Activated naive CD8-positive, alpha-beta T cell (primary cell): ENCODE results near the gene SNAI1.
"Not testable (repeated sequence)": the region's sequence is repeated elsewhere in the genome, so short reads cannot be mapped to it uniquely, and the experiment has no call there.

Experiments
- H3K27ac Mint-ChIP-seq: one replicate; pipeline ENCODE4 v1.8.0; 2021; ENCODE audit warnings: mixed read lengths
- H3K27me3 Mint-ChIP-seq: one replicate; pipeline ENCODE4 v1.8.0; 2021; ENCODE audit warnings: mixed read lengths
- H3K36me3 Mint-ChIP-seq: one replicate; pipeline ENCODE4 v1.8.0; 2021; ENCODE audit warnings: mixed read lengths
- H3K4me1 Mint-ChIP-seq: one replicate; pipeline ENCODE4 v1.8.0; 2021; ENCODE audit warnings: low read depth, mixed read lengths
- H3K4me3 Mint-ChIP-seq: one replicate; pipeline ENCODE4 v1.8.0; 2021; ENCODE audit warnings: mild to moderate bottlenecking, mixed read lengths
- H3K9me3 Mint-ChIP-seq: one replicate; pipeline ENCODE4 v1.8.0; 2021; ENCODE audit warnings: low read depth, mixed read lengths

SNAI1 gene

GRCh38 chr20:49987868-49988690 is 5.3 kb downstream of the SNAI1 start:
- Mint-ChIP-seq H3K27ac (no peak overlapping the region), H3K4me3 (no peak overlapping the region), H3K4me1 (peaks cover 6% of the 10 kb centered on the region), H3K27me3 (no peaks in the 10 kb centered on the region), H3K9me3 (no peaks in the 10 kb centered on the region), H3K36me3 (no peaks in the 10 kb centered on the region)

GRCh38 chr20:49989234-49990065 is 6.7 kb downstream of the SNAI1 start:
- Mint-ChIP-seq H3K27me3 (no peaks in the 10 kb centered on the region), H3K4me3 (no peak overlapping the region), H3K36me3 (no peaks in the 10 kb centered on the region), H3K4me1 (no peaks in the 10 kb centered on the region), H3K9me3 (no peaks in the 10 kb centered on the region), H3K27ac (no peak overlapping the region)

GRCh38 chr20:49990271-49990720 is 7.5 kb downstream of the SNAI1 start:
- Mint-ChIP-seq H3K27ac (no peak overlapping the region), H3K36me3 (no peaks in the 10 kb centered on the region)

GRCh38 chr20:49993301-49993751 is 10.5 kb downstream of the SNAI1 start:
- no peaks in the 10 kb centered on the region for H3K27me3 Mint-ChIP-seq
- no peaks in the 10 kb centered on the region for H3K9me3 Mint-ChIP-seq
- H3K4me1 Mint-ChIP-seq, result no peaks in the 10 kb centered on the region
- no peaks in the 10 kb centered on the region for H3K36me3 Mint-ChIP-seq
- H3K27ac Mint-ChIP-seq, result no peak overlapping the region
- no peak overlapping the region for H3K4me3 Mint-ChIP-seq

More at GRCh38 chr20:49990271-49990720, 7.5 kb downstream of the SNAI1 start:
- Mint-ChIP-seq H3K4me1 (no peaks in the 10 kb centered on the region), H3K4me3 (no peak overlapping the region), H3K27me3 (no peaks in the 10 kb centered on the region), H3K9me3 (no peaks in the 10 kb centered on the region)

- Mint-ChIP-seq H3K9me3 (no peaks in the 10 kb centered on the region), H3K27me3 (no peaks in the 10 kb centered on the region), H3K4me3 (no peak overlapping the region), H3K27ac (no peak overlapping the region), H3K36me3 (no peaks in the 10 kb centered on the region), H3K4me1 (no peaks in the 10 kb centered on the region)
These were observed 12.8 kb downstream of the SNAI1 start for GRCh38 chr20:49995586-49995985.

- not testable (repeated sequence) for H3K36me3 Mint-ChIP-seq, H3K4me1 Mint-ChIP-seq, H3K27ac Mint-ChIP-seq, H3K4me3 Mint-ChIP-seq, H3K9me3 Mint-ChIP-seq, H3K27me3 Mint-ChIP-seq
These were observed 15.9 kb downstream of the SNAI1 start for GRCh38 chr20:49998478-49999188.

GRCh38 chr20:49999329-49999728 is 16.5 kb downstream of the SNAI1 start:
- H3K27ac Mint-ChIP-seq, result no peak overlapping the region
- no peaks in the 10 kb centered on the region for H3K36me3 Mint-ChIP-seq
- H3K9me3 Mint-ChIP-seq, result no peaks in the 10 kb centered on the region
- no peaks in the 10 kb centered on the region for H3K4me1 Mint-ChIP-seq
- no peak overlapping the region for H3K4me3 Mint-ChIP-seq
- peaks cover 3% of the 10 kb centered on the region for H3K27me3 Mint-ChIP-seq

- H3K4me1 Mint-ChIP-seq, H3K27me3 Mint-ChIP-seq, H3K4me3 Mint-ChIP-seq, H3K27ac Mint-ChIP-seq, H3K9me3 Mint-ChIP-seq, H3K36me3 Mint-ChIP-seq: not testable (repeated sequence)
These were observed 17.9 kb downstream of the SNAI1 start for GRCh38 chr20:50000548-50001222.

- H3K27me3 Mint-ChIP-seq, result peaks cover 6% of the 10 kb centered on the region
These were observed 19.1 kb downstream of the SNAI1 start for GRCh38 chr20:50001784-50002311.

GRCh38 chr20:50003253-50003656 is 20.5 kb downstream of the SNAI1 start:
- H3K27ac Mint-ChIP-seq, result no peak overlapping the region
- no peak overlapping the region for H3K4me3 Mint-ChIP-seq
- H3K4me1 Mint-ChIP-seq, result peaks cover 4% of the 10 kb centered on the region
- peaks cover 6% of the 10 kb centered on the region for H3K27me3 Mint-ChIP-seq
- no peaks in the 10 kb centered on the region for H3K9me3 Mint-ChIP-seq
- no peaks in the 10 kb centered on the region for H3K36me3 Mint-ChIP-seq

More at GRCh38 chr20:50001784-50002311, 19.1 kb downstream of the SNAI1 start:
- no peaks in the 10 kb centered on the region for H3K36me3 Mint-ChIP-seq
- H3K9me3 Mint-ChIP-seq, result no peaks in the 10 kb centered on the region
- peaks cover 4% of the 10 kb centered on the region for H3K4me1 Mint-ChIP-seq
- no peak overlapping the region for H3K27ac Mint-ChIP-seq
- no peak overlapping the region for H3K4me3 Mint-ChIP-seq

- H3K36me3 Mint-ChIP-seq, result no peaks in the 10 kb centered on the region
- no peak overlapping the region for H3K27ac Mint-ChIP-seq
- no peak overlapping the region for H3K4me3 Mint-ChIP-seq
- H3K9me3 Mint-ChIP-seq, result no peaks in the 10 kb centered on the region
- peaks cover 4% of the 10 kb centered on the region for H3K4me1 Mint-ChIP-seq
- peaks cover 6% of the 10 kb centered on the region for H3K27me3 Mint-ChIP-seq
These were observed 21.4 kb downstream of the SNAI1 start for GRCh38 chr20:50004229-50004628.

GRCh38 chr20:50005471-50005981 is 22.7 kb downstream of the SNAI1 start:
- H3K27ac Mint-ChIP-seq, result no peak overlapping the region

GRCh38 chr20:50007369-50007768 is 24.6 kb downstream of the SNAI1 start:
- H3K9me3 Mint-ChIP-seq, result no peaks in the 10 kb centered on the region
- no peaks in the 10 kb centered on the region for H3K36me3 Mint-ChIP-seq
- H3K4me1 Mint-ChIP-seq, result peaks cover 8% of the 10 kb centered on the region
- H3K4me3 Mint-ChIP-seq, result no peak overlapping the region
- H3K27me3 Mint-ChIP-seq, result peaks cover 6% of the 10 kb centered on the region
- H3K27ac Mint-ChIP-seq, result no peak overlapping the region

More at GRCh38 chr20:50005471-50005981, 22.7 kb downstream of the SNAI1 start:
- no peaks in the 10 kb centered on the region for H3K36me3 Mint-ChIP-seq
- no peaks in the 10 kb centered on the region for H3K9me3 Mint-ChIP-seq
- no peak overlapping the region for H3K4me3 Mint-ChIP-seq
- peaks cover 6% of the 10 kb centered on the region for H3K27me3 Mint-ChIP-seq
- peaks cover 4% of the 10 kb centered on the region for H3K4me1 Mint-ChIP-seq

- Mint-ChIP-seq H3K27ac (no peak overlapping the region), H3K4me1 (peaks cover 10% of the 10 kb centered on the region), H3K9me3 (no peaks in the 10 kb centered on the region), H3K27me3 (peaks cover 6% of the 10 kb centered on the region), H3K4me3 (no peak overlapping the region), H3K36me3 (no peaks in the 10 kb centered on the region)
These were observed 25.2 kb downstream of the SNAI1 start for GRCh38 chr20:50008007-50008406.
